Right lobe of liver (tissue), 4 donors: ENCODE data around the gene PTGDS.

Experiments
- CTCF ChIP-seq, 4 donors: fragments of 200-600 bp in 3 of 4; fragments of 450-650 bp in 1 of 4; IDR thresholded peaks; one replicate each; pipeline versions ENCODE4 v1.5.1 to v1.8.0; 2016 to 2022; ENCODE audit warnings: antibody characterized with exemption in 4 of 4, mild to moderate bottlenecking in 2 of 4
- POLR2A ChIP-seq: fragments of 450-650 bp; IDR thresholded peaks from one replicate; pipeline ENCODE4 v1.6.1; 2017; ENCODE audit warnings: antibody characterized with exemption, mild to moderate bottlenecking
- donor health status: DM: no; HTN: no; CAD: no.
- donor health status: DM: no; HTN: no; CAD: no.
- donor health status: DM: no; HTN: yes; CAD: no.

- TF ChIP-seq POLR2A = no peak
- TF ChIP-seq CTCF (IDR thresholded peaks at IDR 0.05) = no peak
These were observed 15.1 kb upstream of the PTGDS start for GRCh38 chr9:136962163-136962562.
